MM.1S (cell line): ENCODE data around the gene FOXL2.

ENCODE experiments used
- DNase-seq: peaks from one replicate; pipeline ENCODE4 v3.0.0-alpha.2; 2015
- H2AFZ ChIP-seq: fragments of 300-600 bp; sonication (generic); 2 replicates; pipeline ENCODE4 v1.6.0; 2016; ENCODE audit warnings: antibody characterized with exemption, low read length
- H3F3A ChIP-seq: fragments of 300-600 bp; sonication (generic); 2 replicates; pipeline ENCODE4 v1.6.1; 2016; ENCODE audit warnings: mild to moderate bottlenecking, antibody characterized with exemption, low read length, moderate library complexity, mixed read lengths; ENCODE audit not compliant: insufficient read depth
- H3K27ac ChIP-seq: fragments of 300-600 bp; sonication (generic); 2 replicates; pipeline ENCODE4 v1.5.1; 2016; ENCODE audit warnings: mild to moderate bottlenecking, low read length
- H3K27me3 ChIP-seq: fragments of 300-600 bp; sonication (generic); replicated peaks from 2 replicates; pipeline ENCODE4 v1.6.0; 2016; ENCODE audit warnings: low read length; ENCODE audit not compliant: insufficient read depth
- H3K36me3 ChIP-seq: fragments of 300-600 bp; sonication (generic); replicated peaks from 2 replicates; pipeline ENCODE4 v1.6.1; 2016; ENCODE audit warnings: mild to moderate bottlenecking, low read length, mixed read lengths; ENCODE audit not compliant: insufficient read depth
- H3K4me1 ChIP-seq: fragments of 300-600 bp; sonication (generic); 2 replicates; pipeline ENCODE4 v1.6.1; 2016; ENCODE audit warnings: low read length, mixed read lengths
- H3K4me2 ChIP-seq: fragments of 300-600 bp; sonication (generic); 2 replicates; pipeline ENCODE4 v1.6.0; 2016; ENCODE audit warnings: low read depth, low read length
- H3K4me3 ChIP-seq: fragments of 300-600 bp; sonication (generic); 2 replicates; pipeline ENCODE4 v1.5.1; 2016; ENCODE audit warnings: low read length, mixed read lengths
- H3K79me2 ChIP-seq: fragments of 300-600 bp; sonication (generic); 2 replicates; pipeline ENCODE4 v1.6.1; 2016; ENCODE audit warnings: mixed run types, low read length, mixed read lengths
- H3K9ac ChIP-seq: fragments of 300-600 bp; sonication (generic); 2 replicates; pipeline ENCODE4 v1.6.1; 2016; ENCODE audit warnings: low read length, mixed read lengths
- H3K9me2 ChIP-seq: fragments of 300-600 bp; sonication (generic); replicated peaks from 2 replicates; pipeline ENCODE4 v1.6.1; 2016; ENCODE audit warnings: mild to moderate bottlenecking, low read length, mixed read lengths; ENCODE audit not compliant: insufficient read depth
- H3K9me3 ChIP-seq: fragments of 300-600 bp; sonication (generic); replicated peaks from 2 replicates; pipeline ENCODE4 v1.6.1; 2016; ENCODE audit warnings: mild to moderate bottlenecking, low read length, mixed read lengths; ENCODE audit not compliant: insufficient read depth
- H4K20me1 ChIP-seq: fragments of 300-600 bp; sonication (generic); 2 replicates; pipeline ENCODE4 v1.6.1; 2016; ENCODE audit warnings: mild to moderate bottlenecking, low read length, moderate library complexity, mixed read lengths; ENCODE audit not compliant: insufficient read depth
- CTCF ChIP-seq: fragments of 300-600 bp; sonication (generic); IDR thresholded peaks from 2 replicates; pipeline ENCODE4 v1.5.1; 2016; ENCODE audit warnings: antibody characterized with exemption, low read length, mixed read lengths
- EZH2 ChIP-seq: fragments of 300-600 bp; sonication (generic); optimal IDR thresholded peaks from 2 replicates; pipeline ENCODE3; 2017; ENCODE audit warnings: low read depth, mild to moderate bottlenecking, antibody characterized with exemption, low read length, mixed read lengths
- EZH2phosphoT487 ChIP-seq: fragments of 300-600 bp; sonication (generic); IDR thresholded peaks from 2 replicates; pipeline ENCODE4 v1.6.1; 2018; ENCODE audit warnings: antibody characterized with exemption, low read length

Gene FOXL2

GRCh38 chr3:138916824-138917223 is 30.1 kb downstream of the FOXL2 start:
- Histone ChIP-seq H4K20me1 (no peaks in the 10 kb centered on the region), H3K9me3 (no peaks in the 10 kb centered on the region), H3K9me2 (no peaks in the 10 kb centered on the region), H3F3A (no peaks in the 10 kb centered on the region; the same call in 1 of the 2 replicates), H3K27ac (no peak overlapping the region), H3K9ac (no peak overlapping the region), H3K4me1 (peaks cover 3% of the 10 kb centered on the region; the same call in 1 of the 2 replicates), H2AFZ (no peak overlapping the region), H3K4me3 (no peak overlapping the region), H3K4me2 (no peak overlapping the region), H3K79me2 (no peaks in the 10 kb centered on the region), H3K36me3 (no peaks in the 10 kb centered on the region), H3K27me3 (no peaks in the 10 kb centered on the region)
- no peak for DNase-seq
- no peak for TF ChIP-seq CTCF

DNA sequence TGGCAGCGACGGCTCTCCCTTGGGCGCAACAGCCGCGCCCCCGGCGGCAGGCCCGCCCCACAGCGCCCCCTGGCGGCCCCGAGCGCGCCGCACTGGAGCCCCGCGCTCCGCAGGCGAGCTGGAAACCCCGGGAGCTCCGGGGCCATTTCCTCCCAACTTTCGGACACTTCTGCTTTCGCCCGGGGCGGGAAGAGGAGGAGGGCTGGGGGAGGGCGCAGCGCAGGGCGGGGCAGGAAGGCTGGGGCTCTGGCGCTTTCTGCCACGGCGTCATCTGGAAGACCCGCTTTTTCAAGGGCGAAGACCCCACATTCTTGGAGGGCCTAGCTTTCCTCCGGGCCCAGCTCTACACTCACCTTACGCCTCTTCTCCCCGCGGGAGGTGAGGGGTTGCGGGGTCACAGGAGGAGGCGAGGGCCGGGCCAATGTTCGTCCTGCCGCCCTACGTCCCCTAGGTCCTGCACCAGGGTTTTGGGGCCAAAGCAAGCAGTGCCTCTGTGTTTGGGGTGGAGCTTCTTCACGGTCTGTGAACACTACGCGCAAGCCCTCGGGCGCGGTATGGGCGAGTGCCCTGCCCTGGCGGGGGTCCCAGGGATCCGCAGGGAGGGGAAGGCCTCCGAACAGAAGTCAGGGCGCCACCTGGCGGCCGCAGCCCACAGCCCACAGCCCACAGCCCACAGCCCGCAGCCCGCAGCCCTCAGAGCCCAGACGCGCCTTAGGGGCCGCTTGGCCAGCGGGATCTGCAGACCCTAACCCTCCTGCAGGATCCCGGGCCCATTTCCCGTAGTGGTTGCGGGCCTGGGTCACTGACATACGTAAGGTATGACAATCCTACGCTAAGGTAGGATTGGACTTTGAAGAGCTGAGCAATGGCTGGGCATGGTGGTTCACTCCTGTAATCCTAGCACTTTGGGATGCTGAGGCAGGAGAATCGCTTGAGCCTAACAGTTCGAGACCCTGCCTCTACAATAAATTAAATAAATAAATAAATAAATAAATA is 31.1 kb downstream of the FOXL2 start:
- no peak for TF ChIP-seq EZH2
- TF ChIP-seq CTCF = peak; percentile 81
- H3K9me2 ChIP-seq = no peaks in the 10 kb centered on the region
- no peaks in the 10 kb centered on the region for H3K79me2 ChIP-seq
- no peaks in the 10 kb centered on the region for H3K9me3 ChIP-seq
- peak overlapping the region; percentile 95 for H2AFZ ChIP-seq
- H3K4me3 ChIP-seq = peak overlapping the region; percentile 82
- H3K4me2 ChIP-seq = peak overlapping the region; percentile 85
- no peaks in the 10 kb centered on the region; the same call in 1 of the 2 replicates for H3F3A ChIP-seq
- no peaks in the 10 kb centered on the region for H3K36me3 ChIP-seq
- peak overlapping the region; percentile 8; the same call in 1 of the 2 replicates for H3K27ac ChIP-seq
- H3K9ac ChIP-seq = peak overlapping the region; percentile 50; the same call in 1 of the 2 replicates
- no peaks in the 10 kb centered on the region for H3K27me3 ChIP-seq
- H4K20me1 ChIP-seq = no peaks in the 10 kb centered on the region
- H3K4me1 ChIP-seq = peaks cover 3% of the 10 kb centered on the region; the same call in 1 of the 2 replicates
- peak; percentile 89 for DNase-seq

DNA sequence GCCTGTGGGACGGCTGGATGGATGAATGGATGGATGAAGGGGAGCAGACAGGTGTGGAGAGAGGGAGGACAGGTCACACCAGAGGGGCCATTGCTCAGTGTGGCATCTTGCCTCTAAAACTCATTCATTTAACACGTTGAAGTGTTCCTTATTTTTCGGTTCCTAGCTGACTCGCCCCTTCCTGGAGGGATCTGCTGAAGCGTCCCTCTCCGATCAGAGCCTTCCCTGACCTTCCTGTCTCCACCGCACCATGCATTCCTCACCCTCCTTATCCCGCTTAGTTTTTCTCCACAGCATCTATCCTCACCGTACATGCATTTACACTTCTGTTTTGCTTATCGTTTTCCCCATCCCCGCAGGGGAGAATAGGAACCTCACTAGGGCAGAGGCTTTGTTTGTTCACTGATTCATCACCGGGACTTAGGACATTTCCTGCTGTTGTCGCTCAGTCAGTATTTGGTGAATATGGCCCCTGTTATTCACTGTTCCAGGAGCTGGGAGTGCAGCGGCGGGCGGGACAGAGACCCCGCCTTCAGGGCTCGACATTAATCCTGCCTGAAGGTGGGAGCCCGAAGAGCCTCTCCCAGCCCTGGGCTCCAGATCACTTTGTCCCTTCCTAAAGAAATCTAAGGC is 32.0 kb downstream of the FOXL2 start:
- Histone ChIP-seq H3F3A (no peaks in the 10 kb centered on the region; the same call in 1 of the 2 replicates), H3K9me3 (no peaks in the 10 kb centered on the region), H3K27ac (no peak overlapping the region), H3K4me3 (peak overlapping the region; percentile 82), H2AFZ (peak overlapping the region; percentile 95), H3K4me1 (peaks cover 3% of the 10 kb centered on the region; the same call in 1 of the 2 replicates), H3K9me2 (no peaks in the 10 kb centered on the region), H3K36me3 (no peaks in the 10 kb centered on the region), H4K20me1 (no peaks in the 10 kb centered on the region), H3K9ac (peak overlapping the region; percentile 33; the same call in 1 of the 2 replicates), H3K4me2 (peak overlapping the region; percentile 85), H3K79me2 (no peaks in the 10 kb centered on the region), H3K27me3 (no peaks in the 10 kb centered on the region)
- DNase-seq = no peak
- no peak for TF ChIP-seq EZH2phosphoT487
